Stimulated activated CD8-positive, alpha-beta memory T cell treated with anti-CD3 and anti-CD28 coated beads, Interleukin-15, amount 100 ng/mL, for 1 hour (primary cell): Measurements from ENCODE around the gene IRS2.

ENCODE experiments used
- DNase-seq: peaks from one replicate; pipeline ENCODE4 v3.0.0-alpha.2; 2020; ENCODE audit warnings: low read depth

Gene IRS2

GRCh38 chr13:109706015-109706715, 80.2 kb downstream of the IRS2 start:
- DNase-seq, result no peak

- no peak for DNase-seq
These were observed 81.4 kb downstream of the IRS2 start for GRCh38 chr13:109704771-109705635.

- DNase-seq, result no peak
These were observed 83.1 kb downstream of the IRS2 start for GRCh38 chr13:109703250-109703649.
